NCI-H1694 treated with DMSO at 0.1 percent for 48 hours (cell line): Measurements from ENCODE around the gene ACTL7B.
A peak's percentile ranks its signal among the peaks of the same experiment; 100 is the strongest.
"Not testable (repeated sequence)": the region's sequence is repeated elsewhere in the genome, so short reads cannot be mapped to it uniquely, and the experiment has no call there.

Experiments
- DNase-seq: peaks from one replicate; lab custom pipeline; 2025; lab: John Stamatoyannopoulos, UW

The ACTL7B gene, protein sequence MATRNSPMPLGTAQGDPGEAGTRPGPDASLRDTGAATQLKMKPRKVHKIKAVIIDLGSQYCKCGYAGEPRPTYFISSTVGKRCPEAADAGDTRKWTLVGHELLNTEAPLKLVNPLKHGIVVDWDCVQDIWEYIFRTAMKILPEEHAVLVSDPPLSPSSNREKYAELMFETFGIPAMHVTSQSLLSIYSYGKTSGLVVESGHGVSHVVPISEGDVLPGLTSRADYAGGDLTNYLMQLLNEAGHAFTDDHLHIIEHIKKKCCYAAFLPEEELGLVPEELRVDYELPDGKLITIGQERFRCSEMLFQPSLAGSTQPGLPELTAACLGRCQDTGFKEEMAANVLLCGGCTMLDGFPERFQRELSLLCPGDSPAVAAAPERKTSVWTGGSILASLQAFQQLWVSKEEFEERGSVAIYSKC

DNA sequence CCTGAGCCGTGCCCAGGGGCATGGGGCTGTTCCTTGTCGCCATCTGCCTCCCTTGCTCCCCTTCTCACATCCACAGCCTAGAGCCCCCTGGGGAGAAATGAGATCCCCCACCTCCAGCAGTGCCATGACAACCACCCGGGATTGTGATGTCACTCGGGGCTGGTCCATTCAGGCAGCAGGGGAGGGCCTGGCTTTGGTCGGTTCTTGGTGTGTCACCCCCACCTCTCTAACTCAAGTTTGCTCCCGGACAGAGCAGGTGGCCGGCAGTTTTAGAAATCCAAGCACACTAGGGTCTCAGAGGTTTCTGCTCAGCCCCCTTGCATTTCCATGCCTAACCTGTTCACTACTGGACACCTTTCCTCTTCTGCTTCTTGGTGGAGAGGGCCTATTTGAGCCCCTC lies at the start of gene ACTL7B:
ACTL7B (minus strand) TSS at position 99 of the 400 bp plus-strand sequence; CDS start at position 43, 56 bp downstream.
- DNase-seq, result no peak

DNA sequence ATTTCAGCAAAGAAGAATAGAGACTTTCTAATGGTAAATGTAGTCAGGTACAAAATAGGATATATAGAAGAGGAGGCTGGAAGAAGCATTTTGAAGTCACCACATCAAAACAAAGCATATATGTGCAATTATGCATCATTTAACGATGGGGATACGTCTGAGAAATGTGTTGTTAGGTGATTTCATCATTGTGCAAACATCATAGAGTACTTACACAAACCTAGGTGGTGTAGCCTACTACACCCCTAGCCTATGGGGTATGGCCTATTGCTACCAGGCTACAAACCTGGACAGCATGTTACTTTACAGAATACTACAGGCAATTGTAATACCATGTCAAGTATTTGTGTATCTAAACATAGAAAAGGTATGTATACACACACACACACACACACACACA lies 49.7 kb upstream of the ACTL7B start:
- no peak for DNase-seq

GRCh38 chr9:108904161-108904560 lies 48.4 kb upstream of the ACTL7B start:
- DNase-seq, result no peak

DNA sequence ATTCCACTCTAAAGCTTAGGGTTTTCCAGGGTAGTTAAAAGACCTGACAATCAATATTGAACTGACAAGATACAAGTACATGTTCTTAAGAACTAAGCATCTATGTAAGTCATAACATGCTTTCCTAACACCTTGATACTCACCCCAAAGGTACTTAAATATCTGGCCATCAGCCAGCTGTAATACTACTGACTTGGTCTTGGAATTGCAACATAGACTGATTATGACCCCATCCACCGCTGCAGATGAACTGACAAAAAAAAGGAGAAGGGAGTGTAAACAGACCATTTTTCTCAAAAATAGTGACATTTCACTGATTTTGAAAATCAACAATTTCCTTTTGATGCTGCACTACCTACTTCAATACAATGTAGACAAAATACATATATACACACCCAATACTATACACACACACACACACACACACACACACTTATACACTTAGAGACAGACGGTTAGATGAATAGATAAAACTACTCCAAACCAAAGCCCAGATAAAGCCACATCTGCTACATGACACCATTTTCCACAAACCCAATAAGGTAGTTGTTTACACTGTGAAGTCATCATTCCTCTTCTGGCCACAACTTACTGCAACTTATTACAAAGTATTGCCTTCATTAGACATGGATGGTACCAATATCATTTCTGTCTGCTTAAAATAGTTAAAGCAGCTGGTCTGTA lies 47.8 kb upstream of the ACTL7B start:
- DNase-seq, result no peak

DNA sequence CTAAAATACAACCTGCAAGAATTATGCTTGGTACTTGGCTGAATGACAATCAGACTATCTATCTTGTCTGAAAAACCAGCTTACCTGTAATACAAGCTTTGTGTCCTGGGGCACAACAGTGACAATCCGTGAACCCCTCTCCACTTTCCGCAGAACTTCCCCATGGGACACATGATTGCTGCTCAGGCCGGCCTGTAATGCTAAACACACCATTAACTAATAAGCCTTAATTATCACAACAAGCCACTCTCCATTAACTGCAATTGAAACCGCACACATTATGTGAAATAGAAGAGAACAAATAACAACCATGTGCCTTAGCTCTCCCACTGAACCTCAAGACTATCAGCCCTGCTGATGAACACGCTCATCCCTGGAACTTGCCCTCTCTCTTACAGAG lies 44.4 kb upstream of the ACTL7B start:
- DNase-seq, result no peak

- DNase-seq, result not testable (repeated sequence)
Measured at GRCh38 chr9:108899023-108899695, 43.4 kb upstream of the ACTL7B start.

GRCh38 chr9:108897324-108898096 lies 41.7 kb upstream of the ACTL7B start:
- no peak for DNase-seq

- DNase-seq, result no peak
Measured at GRCh38 chr9:108894225-108894997, 38.6 kb upstream of the ACTL7B start.

DNA sequence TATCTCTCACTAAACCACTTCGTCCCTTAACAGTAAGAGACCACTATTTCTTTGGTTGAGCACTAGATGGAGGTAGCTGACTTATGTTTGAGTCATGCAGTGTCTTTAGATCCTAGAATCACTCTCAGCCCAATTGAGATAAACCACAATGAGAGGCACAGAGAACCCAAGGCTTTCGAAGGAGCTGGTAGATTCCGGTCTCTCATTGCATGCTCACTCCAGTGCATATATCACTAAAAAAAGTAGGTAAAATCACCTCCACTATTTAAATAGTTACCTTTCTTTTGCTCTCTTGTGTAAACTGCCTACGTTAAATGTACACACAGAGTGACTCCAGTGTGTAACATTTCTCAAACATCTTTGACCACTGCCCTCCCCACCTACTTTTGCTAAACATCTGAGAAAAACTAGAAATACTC lies 33.9 kb upstream of the ACTL7B start:
- no peak for DNase-seq

GRCh38 chr9:108886594-108887271 lies 30.9 kb upstream of the ACTL7B start:
- DNase-seq, result peak; percentile 12

GRCh38 chr9:108885643-108886348 lies 30.0 kb upstream of the ACTL7B start:
- no peak for DNase-seq

DNA sequence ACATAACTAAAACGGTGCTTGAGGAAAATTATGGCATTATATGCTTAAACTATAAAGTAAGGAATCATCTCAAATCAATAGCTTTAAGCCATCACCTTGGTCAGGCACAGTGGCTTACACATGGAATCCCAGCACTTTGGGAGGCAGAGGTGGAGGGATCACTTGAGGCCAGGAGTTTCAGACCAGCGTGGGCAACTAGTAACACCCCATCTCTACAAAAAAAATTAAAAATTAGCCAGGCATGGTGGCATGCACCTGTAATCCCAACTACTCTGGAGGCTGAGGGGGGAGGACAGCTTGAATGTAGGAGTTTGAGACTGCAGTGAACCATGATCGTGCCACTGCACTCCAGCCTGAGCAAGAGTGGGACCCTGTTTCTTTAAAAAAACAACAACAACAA lies 28.9 kb upstream of the ACTL7B start:
- no peak for DNase-seq

DNA sequence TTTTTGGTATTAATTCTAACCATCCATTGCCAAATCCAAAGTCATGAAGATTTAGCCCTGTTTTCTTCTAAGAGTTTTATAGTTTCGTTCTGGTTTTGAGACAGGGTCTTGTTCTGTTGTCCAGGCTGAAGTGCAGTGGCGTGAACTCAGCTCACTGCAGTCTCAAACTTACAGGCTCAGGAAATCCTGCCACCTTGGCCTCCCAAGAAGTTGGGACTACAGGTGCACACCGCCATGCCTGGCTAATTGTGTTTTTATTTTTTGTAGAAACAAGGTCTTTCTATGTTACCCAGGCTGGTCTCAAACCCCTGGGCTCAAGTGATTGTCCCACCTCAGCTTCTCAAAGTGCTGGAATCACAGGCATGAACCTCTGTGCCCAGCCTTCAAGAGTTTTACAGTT lies 27.3 kb upstream of the ACTL7B start:
- DNase-seq, result no peak

GRCh38 chr9:108882052-108882888 lies 26.5 kb upstream of the ACTL7B start:
- DNase-seq, result no peak

DNA sequence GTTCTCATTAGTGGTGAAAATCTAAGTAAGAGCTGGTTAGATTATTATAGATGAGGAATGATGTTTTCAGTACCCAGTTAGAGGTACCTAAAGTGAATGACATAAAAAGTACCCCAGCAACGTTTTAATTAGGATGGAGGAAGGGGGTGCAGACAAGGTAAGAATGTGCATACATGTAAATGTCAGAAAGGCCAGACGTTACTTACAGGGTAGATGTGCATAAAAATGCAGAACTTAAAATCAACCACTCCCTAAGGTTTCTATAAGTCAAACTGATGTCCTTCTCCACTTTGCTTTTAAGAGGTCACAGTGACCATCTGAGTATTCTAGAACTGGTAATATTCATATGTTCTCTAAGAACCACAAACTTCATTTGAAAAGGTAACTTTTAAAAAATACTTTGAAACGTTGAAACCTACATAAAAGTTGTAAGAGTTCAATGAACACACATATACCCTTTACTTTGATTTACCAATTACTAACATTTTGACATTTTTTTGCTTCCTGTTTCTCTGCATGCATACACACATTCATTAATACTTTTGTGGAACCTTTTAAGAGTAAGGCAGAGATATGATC lies 25.0 kb upstream of the ACTL7B start:
- no peak for DNase-seq

DNA sequence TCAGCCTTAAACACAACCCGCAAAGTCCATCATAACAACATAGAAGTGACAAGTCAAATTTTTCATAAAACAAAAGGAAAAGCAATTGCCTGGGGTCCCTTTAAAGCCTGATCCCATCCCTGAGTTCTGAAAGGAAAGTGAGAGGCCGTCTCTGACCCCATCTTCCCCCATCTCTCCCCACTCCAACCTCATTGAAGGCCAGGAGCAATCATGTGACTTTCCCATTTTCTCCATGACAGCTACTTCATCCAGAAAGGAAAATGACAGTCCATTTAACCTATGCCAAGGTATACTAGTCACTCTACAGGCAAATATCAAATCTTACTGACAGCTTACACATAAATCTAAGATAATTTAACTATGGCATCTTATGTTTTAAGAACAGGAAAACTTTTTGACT lies 21.7 kb upstream of the ACTL7B start:
- no peak for DNase-seq

DNA sequence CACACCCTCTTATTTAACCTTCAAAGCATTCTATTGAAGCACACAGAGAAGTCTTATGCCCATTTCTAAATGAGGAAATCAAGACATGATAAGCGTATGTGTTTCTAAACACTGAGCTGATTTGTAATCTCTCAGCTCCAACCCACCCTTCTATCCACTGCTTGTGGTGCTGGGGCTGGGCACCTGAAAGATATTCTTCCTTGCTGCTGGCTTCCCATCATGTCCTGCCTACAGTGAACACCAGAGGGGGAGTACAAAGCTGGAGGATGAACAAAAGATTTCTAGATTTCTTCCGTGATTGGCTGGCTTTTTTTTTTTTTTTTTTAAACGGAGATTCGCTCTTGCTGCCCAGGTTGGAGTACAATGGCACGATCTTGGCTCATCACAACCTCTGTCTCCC lies 20.6 kb upstream of the ACTL7B start:
- DNase-seq, result no peak

DNA sequence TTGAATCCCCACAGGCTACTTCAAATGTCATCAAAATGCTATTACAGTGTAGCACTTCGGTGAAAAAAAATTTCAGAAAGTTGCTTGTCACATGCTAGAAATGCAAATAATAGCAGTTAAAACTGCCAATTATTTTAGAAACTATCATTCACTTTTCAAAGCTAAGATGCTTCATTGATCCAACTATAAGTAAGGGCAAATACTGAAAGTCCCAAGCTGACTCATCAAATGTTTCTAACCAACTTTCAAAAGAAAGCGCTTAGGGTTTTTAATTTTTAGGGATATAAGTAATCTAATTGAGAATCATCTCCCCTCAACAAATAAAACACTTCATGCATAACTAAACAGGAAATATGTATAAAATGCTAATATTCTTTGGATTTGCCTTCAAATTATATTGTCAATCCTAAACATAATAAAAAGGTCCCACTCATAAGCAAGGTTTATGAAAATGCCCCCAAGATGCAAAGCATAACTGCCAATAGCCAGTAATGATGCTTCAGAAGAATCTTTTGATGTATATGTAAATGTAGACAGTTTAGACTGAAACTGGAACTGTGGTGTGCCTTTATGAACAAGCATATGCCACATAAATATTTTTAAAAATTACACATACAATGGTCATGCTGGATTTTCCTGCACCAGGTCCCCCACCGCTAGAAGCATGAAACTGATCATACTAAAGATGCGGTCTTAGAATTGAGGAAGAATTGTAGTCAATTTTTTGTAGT lies 18.4 kb upstream of the ACTL7B start:
- no peak for DNase-seq
